HG03571 (cell line): ENCODE measurements around the gene NDUFA12.

Experiments
- ATAC-seq: cut with Tn5 transposase; IDR thresholded peaks from one replicate; pipeline ENCODE4 v1.9.1; 2021; ENCODE audit not compliant: unreplicated experiment

The NDUFA12 gene

DNA sequence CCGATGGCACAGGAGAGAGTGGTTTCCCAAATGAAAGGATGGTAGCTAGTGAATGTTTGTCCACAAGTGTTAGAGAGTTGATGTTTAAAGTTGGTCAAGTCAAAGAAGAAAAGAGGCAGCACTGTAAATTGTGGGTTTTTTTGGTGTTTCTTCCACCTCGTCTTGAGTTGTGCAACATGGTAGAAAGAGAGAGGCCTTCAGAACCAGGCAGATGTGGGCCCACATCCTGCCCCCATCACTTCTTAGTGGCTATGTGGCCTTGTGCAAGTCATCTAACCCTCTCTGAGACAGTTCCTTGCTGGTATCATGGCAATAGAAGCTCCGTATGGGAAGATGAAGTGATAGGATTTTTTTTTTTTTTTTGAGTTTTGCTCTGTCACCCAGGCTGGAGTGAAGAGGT lies 60.8 kb downstream of the NDUFA12 start:
- ATAC-seq, result no peak

DNA sequence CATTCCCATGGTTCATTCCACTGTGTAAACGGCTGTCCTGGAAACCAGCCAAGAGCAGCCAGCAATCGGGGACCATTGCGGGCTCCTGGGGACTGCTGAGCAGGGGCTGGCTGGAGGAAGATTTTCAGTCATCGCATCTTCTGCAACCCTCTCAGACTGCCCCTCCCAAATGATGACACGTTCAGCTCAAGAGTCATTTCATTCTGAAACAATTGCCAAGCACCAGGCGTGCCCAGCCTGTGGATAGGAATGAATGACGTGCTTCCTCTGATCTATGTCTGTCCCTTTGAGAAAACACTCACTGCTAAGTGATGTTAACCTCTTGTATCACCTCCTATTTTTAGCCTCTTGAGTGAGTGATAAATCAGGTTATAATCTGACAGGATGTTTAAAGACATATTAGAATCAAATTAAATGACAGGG lies 62.0 kb downstream of the NDUFA12 start:
- ATAC-seq, result no peak

DNA sequence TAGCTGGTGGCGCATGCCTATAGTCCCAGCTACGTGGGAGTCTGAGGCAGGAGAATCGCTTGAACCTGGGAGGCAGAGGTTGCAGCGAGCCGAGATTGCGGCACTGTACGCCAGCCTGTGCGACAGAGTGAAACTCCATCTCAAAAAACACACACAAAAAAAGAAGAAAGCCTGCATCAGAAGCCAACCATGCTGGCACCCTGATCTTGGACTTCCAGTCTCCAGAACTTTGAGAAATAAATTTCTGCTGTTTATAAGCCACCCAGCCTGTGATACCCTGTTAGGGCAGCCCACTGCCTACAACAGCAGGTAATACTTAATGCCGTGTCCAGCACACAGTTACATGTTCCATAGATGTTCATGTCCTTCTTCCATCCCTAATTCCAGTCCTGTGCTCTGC lies 62.7 kb downstream of the NDUFA12 start:
- no peak for ATAC-seq

DNA sequence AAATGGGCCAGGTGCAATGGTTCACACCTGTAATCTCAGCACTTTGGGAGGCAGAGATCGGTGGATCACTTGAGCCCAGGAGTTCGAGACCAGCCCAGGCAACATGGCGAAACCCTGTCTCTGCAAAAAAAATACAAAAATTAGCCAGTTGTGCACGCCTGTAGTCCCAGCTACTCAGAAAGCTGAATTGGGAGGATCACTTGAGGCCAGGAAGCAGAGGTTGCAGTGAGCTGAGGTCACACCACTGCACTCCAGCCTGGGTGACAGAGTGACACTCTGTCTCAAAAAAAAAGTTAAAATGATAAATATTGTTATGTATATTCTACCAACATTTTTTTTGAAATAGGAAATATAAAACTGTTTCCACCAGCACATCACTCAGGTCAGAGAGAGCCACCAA lies 64.9 kb downstream of the NDUFA12 start:
- ATAC-seq, result no peak

DNA sequence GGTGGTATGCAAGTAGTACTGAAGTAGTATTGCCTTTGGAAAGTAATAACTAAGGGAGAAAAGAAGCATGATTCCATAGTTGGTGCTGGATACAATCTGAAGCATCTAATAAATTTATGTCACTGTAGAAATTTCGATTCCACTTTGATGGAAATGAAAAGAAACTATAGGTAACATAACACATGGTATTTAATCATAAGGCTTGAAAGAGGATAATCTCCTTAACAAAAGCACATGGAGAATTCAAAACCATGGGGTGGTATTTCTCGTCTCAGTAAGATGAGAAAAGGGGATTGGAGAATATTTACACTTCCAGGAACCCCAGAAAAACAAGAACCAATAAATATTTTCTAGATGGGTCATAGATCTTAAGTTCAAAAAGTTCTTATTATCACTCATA lies 72.7 kb downstream of the NDUFA12 start:
- ATAC-seq, result no peak

DNA sequence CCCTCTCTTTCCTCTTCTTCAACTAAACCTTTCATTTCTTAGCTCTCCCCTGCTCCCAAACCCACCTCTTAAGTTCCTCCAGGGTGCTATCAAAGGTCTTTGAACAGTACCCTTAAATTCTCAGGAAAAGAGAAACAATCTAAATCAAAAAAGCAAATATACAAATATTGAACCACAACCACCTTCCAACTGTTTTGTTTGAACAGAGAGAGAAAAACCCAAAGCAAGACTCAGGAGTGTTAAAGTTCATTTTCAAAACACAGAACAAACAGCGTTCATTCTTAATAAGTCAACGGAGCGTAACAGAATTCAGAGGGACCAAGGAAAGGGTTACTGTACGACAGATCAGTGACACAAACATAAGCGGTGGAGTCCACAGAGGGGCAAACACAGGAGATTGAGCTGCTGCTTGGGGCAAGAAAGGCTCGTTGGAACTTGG lies 73.3 kb downstream of the NDUFA12 start:
- ATAC-seq, result no peak

DNA sequence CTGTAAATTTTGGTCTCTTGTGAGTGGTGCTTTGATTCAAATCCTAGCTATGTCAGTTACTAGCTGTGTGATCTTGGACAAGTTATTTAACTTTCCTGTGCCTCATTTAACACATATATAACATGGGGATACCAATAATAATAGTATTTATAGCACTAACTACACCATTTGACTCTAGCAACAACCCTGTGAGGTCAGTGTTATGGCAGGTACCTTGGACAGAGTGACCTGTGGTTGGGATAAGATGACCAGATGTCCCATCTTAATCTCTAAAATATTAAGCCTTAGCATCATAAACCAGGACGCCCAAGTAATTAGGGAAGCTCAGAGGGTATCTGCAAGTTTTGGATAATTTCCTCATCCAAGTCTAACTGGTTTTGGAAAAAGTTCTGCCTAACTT lies 73.7 kb downstream of the NDUFA12 start:
- no peak for ATAC-seq

DNA sequence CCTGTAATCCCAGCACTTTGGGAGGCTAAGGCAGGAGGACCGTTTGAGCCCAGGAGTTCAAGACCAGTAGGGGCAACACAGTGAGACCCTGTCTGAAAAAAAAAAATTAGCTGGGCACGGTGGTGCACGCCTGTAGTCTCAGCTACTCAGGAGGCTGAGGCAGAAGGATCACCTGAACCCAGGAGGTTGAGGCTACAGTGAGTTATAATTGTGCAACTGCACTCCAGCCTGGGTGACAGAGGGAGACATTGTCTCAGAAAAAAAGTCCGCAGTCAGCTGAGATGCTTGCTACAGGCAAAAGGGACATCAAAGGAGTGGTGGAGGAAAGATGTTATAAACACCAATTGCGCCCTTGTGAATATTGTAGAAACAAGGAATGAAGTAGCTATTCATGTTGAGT lies 77.8 kb downstream of the NDUFA12 start:
- no peak for ATAC-seq

DNA sequence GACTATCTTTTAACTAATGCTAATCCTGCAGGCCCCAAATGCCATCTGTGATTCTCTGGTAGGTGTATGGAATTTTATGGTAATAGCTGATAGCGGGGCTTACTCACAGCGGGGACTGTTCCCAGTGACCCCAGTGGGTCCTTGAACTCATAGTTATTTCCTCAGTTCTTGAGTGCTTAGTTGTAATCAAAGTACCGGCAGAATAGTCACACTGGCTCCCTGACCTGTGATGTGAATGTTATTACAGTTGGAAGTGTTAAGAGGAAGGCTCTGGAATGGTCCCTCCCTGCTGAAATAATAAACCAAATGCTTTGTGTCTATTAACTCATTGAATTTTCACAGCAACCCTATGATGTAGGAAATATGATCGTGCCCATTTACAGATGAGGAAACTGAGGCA lies 78.3 kb downstream of the NDUFA12 start:
- no peak for ATAC-seq

DNA sequence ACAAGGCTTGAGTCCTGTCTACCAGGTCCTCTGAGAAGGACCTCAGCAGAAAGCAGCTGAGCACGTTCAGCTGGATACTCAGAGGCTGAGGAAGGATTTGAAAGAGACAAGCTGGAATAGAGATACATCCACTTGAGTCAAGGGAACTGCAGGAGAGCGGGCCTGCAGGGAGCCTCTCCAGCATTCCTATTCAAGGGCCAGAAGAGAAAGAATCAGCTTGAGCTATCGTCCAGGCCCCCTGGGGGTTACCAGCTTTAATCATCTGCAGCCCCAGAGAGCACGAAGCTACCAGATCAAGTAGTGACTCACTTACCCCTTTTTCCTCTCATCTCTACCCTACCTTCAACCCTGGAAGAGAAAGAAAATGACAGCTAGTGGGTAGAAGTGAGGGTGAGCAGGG lies 80.9 kb downstream of the NDUFA12 start:
- no peak for ATAC-seq
